HG03135 (cell line): ENCODE results near the gene COL26A1.

Experiments used
- ATAC-seq: cut with Tn5 transposase; IDR thresholded peaks from one replicate; pipeline ENCODE4 v1.9.1; 2021; ENCODE audit warnings: mild to moderate bottlenecking, moderate library complexity; ENCODE audit not compliant: unreplicated experiment

COL26A1 gene

DNA sequence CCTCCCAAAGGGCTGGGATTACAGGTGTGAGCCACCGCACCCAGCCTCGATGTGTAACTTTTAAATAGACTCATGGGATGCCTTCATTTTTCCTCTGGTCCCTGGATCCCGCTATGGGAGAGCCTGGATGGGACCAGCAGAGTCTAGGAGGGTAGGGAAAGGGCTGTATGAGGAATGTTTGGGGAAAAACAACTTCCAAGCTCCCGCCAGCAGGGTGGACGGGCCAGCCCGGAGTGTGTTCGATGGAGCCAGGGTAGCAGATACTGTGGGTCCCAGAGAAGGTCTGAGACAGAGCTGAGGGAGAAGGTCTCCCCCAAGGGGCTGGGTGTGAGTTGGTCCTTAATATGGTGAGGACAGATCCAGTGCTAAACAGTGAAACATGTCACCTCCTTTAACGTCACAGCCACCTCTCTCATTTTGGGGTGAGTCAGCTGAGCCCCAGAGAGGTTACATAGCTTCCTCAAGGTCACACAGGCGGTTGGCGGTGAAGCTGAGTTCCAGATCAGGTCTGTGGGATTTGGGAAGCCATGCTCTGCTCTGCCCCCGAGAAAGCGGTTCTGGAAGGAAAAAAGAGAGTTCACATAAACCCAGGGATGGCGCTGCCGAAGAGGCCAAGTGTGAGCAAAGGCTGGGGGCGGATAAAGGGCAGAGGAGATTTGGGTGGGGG lies 200.0 kb downstream of the COL26A1 start:
- no peak for ATAC-seq

DNA sequence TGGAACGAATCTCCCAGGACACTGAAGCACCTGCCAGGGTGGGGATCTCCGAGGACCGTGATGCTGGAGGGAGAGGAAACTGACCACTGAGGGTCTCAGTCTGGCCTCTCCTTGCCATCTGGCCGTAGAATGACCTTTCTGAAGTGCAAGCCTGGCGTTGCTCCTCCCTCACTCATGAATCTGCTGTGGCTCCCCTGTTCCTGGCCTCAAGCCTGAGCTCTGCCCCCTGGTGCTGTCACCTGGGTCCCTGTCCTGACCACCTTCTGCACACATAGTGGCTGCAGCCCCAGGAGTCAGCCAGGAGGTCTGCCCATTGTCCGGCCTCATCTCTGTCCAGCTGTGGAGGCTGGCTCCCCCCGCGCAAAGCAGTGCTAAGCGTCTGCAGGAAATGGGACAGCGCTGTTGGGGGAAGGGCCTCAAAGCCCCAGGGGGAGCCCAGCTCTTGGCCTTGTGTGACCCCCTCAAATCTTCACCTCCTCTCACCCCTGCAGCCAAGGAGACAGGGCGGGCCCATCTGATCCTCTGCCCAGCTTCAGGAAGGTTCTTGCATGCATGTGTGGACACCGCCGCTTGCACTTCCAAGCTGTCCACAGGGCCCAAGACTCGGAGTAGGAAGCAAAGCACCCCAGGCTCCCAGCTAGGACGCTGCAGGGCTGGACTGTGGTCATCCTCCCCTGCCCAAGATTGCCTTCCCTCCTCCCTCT lies 200.7 kb downstream of the COL26A1 start:
- no peak for ATAC-seq

DNA sequence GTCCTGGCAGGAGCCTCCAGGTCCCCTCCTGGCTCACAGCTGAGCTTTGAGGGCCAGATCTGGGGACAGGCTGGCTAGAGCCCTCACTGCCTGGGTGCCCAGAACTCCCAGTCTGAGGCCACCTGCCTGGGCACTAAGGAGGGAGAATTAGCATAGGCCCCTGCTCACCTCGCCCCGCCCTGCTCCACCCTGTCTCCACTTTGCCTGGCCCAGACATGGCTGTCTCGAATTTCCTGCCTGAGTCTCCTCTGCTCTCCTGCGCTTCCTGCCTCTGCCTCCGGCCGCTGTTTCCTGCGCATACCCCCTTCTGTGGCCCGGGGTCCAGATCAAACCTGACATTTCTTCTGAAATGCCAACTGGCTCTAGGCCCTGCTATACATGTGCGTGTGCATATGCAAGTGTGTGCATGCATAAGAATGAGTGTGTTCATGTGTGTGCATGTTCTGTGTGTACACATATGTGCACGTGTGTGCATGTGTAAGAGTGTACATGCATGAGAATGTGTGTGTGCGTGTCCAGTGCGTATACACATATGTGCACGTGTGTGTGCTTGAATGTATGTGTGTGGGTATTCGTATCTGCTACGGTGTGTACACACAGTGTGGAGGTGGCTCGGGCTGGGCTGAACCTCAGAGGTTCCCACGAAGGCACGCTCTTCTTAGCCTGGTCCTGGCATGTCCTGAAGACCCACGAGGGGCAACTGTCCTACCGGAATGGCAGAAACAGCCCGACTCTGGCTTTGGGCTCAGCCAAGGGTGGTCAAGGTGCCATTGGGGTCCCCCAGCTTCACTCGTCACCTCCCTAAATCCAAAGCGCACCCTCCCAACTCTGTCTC lies 201.5 kb downstream of the COL26A1 start:
- ATAC-seq, result no peak

DNA sequence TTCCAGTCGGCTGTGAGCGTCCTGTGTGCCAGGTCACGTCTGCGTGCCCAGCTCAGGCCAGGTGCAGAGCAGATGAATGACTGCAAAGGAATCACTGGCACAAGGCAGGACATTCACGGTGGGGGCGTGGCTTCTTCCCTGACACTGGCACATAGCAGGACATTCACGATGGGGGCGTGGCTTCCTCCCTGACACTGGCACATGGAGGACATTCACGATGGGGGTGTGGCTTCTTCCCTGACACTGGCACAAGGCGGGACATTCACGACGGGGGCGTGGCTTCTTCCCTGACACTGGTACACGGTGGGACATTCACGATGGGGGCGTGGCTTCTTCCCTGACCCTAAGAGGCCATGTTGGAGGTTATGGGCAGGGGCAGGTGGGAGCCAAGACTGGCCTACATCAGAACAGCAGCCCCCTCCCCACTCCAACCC lies 202.1 kb downstream of the COL26A1 start:
- no peak for ATAC-seq

DNA sequence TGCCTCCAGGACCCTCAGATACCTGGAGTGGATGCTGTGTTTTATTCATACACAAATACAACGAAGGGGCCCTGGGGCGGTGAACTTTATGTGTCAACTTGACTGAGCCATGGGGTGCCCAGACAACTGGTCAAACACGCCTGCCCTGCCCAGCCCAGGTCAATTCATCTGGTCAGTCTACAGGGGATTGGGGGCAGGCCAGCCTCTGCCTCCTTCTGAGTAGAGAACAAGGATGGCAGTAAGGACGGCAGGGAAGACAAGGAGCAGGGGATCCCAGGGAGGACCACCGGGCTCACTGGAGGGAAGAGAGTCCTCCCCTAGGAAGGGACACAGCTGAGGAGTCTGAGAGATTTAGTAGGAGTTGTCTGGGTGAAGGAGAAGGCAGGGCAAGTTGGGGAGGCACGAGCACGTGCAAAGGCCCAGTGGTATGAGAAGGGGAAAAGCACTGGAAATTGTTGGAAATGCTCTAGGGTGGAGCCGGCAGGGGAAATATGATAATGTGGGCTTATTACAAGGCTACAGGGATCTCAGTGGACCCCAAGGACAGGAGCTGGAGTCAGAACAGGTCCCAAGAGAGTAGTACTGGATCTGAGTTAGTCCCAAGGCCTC lies 203.0 kb downstream of the COL26A1 start:
- no peak for ATAC-seq

DNA sequence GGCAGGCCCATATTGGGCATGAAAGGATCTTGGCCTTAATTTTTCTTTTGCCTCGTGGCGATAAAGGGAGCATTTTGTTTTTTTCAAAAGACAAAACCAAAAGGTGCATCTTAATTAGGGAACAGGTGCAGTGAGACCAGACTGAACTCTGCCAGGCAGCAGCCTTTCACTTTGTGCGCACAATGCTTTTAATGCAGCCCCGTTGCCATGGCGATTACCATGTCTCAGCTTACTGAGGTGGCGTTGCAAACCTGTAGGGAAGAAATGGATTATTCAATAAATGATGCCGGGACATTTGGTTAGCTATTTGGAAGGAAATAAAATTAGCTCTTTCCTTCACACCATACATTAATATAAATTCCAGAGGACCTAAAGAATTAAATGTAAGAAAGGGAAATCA lies 204.6 kb downstream of the COL26A1 start:
- no peak for ATAC-seq

DNA sequence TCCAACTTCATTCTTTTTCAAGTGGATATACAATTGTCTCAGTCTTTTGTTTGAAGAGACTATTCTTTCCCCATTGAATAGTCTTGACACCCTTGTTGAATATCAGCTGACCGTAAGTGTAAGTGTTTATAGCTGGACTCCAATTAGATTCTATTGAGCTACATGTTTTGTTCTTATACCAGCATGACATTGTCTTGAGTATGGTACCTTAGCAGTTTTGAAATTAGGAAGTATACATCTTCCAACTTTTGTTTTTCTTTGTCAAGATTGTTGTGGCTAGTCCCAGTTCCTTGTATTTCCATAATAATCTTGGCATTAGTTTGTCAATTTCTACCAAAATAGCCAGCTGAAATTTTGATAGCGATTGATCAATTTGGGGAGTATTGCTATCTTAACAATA lies 209.5 kb downstream of the COL26A1 start:
- no peak for ATAC-seq

DNA sequence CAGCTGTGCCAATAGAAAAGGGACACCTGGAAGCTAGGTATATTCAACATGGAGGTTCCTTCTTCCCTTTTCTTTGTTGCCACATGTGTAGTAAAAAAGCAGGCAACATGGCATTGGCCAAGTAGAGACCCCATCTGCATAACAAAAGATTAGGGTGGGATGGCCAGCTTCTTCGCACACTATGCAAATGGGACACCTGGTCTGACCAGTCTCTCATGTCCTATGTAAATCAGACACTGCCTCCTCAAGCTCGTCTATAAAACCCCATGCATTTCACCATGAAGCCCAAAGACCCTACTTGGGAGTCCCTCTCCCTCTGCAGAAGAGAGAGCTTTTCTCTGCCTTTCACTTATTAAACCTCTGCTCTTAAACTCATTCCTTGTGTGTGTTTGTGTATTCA lies 212.5 kb downstream of the COL26A1 start:
- ATAC-seq, result no peak

DNA sequence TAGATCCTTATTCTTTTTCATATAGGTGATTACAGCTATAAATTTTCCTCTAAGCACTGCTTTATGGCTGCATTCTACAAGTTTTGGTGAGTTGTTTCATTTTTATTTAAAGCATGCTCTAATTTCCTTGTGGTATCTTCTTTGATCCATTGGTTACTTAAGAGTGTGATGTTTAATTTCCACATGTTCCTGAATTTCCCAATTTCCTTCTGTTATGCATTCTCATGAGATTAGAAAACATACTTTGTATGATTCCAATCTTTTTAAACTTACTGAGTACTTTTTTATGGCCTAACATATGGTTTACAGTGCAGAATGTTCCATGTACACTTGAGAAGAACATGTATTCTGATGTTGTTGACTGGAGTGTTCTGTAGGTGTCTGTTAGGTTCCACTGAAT lies 213.0 kb downstream of the COL26A1 start:
- no peak for ATAC-seq

DNA sequence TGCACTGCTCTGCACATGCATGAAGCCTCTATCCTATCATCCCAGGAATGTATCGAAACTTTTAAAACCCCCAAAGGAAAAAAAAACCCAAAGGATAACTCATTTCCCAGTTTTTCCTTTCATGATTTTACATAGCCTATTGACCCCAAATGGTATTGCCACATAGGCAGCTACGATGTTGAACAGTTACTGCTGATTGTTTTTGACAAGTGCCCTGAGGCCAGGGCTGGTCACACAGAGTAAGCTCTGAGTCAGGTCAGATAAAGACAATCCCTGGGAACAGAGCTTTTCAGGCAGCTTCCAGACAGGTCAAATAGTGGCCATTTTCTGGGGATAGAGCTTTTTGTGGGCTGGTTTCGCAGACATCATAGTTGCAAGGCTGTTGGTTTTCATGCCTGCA lies 214.3 kb downstream of the COL26A1 start:
- no peak for ATAC-seq

DNA sequence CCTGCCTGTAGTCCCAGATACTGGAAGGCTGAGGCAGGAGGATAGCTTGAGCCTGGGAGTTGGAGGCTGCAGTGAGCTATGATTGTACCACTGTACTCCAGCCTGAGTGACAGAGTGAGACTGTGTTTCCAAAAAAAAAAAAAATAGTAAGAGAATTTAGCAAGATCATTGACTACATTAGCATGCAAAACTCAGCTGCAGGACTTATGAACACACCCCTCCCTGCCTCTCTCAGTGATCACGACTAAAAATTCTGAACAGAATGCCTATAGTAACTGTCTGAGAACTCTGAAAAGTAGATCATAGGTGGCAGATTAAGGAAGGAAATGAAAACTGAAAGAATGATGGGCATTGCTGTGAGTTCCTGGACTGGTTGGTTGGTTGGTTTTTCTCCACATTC lies 215.9 kb downstream of the COL26A1 start:
- no peak for ATAC-seq

DNA sequence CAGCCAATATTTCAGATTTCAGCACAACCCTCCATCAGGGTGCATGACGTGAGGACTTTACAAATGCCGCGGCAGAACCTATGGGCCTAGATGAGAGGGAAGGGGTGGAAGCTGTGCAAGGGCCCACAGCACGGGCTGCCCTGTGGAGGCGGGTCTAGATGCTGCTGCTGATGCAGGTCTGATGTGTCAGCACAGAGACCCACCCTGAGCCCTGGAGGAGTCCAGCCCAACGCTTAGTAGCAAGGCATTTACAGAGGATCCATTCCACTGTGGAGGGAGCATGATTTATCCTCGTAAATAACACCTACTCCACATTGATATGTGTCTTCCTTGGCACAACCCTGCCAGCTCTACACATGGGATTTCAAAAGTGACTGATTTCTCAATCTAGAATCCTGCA lies 217.9 kb downstream of the COL26A1 start:
- no peak for ATAC-seq

DNA sequence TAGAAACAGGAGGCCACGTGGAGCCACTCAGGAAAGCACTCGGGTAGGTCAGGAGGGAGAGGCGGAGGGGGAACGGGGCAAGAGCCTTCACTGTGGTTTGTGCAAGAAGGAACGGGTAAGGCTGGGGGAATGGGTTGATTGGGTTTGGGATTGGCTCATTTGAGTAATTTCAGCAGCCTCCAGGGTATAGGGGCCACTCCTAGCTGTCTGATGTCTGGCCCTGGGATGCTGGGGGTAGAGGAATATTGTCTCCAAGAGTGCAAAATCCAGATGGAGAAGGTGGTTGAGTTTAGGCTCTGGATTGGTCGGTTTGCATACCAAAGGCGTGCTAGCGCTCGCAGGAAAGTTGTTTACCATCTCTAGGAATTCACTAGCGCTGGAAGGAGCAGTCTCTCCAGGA lies 219.2 kb downstream of the COL26A1 start:
- ATAC-seq, result no peak

DNA sequence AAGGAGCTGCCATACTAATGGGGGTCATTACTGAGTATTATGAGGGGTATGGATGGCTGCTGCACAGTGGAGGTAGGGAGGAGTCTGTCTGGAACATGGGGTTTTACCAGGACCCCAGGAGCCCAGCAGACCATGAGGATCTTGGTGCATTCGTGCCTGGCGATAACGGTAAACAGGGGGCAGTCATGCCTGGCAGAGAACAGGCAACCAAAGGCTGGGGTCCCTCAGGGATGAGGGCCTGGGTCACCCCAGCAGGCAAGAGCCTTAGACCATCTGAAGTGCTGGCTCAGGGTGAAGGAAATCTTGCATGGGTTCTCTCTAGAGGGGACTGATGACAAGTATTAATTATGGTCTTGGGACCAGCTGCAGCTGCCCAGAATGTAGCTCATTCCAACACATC lies 220.3 kb downstream of the COL26A1 start:
- ATAC-seq, result no peak

DNA sequence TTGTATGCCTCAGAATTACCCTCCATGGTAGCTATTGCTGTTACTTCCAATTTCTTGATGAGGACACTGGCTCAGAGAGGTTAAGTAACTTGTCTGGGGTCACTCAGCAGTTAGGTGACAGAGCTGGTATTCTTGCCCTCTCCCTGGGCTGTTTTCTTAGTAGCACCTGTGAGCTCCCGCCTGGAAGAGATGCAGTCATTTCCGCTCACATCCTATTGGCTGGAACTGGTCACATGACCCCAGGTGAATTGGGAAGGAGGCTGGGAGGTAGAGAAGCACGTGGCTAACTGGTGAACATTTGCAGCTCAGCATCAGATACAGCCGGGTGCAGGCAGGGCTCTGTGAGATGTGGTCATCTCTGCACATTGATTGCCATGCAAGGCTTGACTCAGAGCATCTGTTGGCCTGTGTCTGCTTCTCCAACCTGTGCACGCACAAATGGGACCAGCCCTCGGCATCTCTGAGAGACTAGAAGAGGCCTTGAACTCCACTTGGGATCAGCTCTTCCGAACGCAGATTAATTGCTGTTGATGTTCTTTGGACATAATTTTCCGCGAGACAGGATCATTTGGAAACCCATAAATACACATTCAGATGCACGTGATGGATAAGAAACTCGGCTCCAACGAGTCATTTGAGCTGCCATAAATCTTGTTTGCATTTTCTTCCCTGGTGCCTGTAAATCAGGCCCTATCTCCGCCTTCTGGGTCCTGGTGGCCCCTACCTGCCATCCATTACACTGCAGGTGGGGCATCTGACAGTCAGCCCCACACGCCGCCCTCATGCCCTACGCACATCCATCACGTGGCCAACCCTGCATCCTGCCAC lies 223.6 kb downstream of the COL26A1 start:
- no peak for ATAC-seq

DNA sequence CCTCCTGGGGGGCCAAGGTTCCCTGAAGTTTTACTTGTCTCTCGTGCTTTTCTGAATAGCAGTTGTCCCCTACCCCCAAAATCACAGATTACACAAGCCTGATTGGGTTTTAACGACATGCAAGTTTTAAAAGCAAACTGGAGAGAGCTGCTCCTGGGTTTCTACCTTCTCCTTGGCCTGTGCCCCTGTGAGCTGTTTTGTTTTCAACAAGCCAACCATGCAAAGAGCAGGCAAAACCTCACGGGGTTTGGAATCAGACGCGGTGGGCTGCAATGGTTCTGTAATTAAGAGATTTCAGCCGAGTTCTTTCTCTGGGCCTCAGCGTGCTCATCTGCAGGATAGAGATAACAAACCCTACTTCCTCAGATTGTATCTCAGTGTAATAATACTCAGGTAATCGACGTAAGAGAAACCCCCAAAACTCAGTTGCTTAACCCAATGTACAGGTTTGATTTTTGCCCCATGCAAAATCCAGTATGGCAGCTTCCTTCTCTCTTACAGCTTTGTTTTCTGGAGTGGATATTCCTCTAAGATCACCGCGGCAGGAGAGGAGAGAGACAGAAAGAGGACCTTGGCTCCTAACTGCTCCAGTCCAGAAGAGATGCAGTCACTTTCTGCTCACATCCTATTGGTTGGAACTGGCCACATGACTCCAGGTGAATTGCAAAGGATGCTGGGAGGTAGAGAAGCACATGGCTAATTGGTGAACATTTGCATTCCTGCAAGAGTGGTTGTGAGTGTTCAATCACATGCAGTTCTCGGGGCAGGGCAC lies 224.4 kb downstream of the COL26A1 start:
- ATAC-seq, result no peak

DNA sequence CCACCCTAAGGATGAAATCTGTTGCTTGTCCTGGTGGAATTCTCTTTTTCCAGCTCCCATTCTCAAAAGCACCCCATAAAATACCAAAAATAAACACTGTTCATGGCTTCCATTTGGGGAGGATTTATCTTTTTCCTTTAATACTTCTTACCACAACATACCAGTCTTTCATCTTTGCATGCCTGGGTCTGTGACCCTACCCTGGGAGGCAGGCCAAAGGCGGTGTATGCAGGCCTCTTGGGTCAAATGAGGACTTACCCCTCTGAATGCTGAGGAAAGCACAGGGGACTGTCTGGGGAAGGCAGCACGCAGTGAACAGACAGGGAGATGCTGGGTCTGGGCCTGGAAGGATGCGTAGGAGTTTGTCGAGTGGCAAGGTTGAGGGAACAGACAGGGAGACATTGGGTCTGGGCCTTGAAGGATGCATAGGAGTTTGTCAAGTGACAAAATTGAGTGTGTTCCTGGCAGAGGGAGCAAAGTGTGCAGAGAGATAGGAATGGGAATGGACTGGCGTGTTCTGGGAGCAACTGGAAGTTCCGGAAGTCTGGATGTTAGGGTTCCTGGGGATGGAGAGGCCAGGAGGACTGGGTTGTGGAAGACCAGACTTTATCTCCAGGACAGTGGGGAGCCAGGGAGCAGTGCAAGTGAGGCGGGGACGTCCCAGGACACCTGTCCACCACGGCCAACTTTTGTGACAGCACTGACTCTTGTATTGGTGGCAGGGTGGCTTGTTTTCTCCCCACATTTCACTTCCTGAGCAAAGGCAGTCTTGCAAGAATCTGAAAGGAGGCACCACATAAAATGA lies 225.7 kb downstream of the COL26A1 start:
- no peak for ATAC-seq

DNA sequence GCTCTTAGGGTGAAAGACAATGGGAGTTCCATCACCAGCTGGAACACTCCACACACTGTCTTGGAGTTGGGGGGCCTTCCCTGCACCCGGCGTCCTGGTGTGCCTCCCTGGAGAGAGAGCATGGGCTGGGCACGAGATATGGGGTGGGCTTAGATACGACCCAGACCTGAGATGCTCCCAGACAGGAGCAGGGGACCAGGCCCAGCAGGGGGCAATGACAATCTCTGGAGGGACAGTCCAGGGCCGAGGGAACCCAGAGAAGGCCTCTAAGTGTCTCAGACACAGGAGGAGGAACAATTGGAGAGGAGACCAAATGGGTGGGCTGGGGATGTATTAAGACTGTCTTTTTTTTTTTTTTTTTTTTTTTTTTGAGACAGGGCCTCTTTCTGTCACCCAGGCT lies 226.4 kb downstream of the COL26A1 start:
- no peak for ATAC-seq
